HepG2 (cell line): ENCODE measurements around the gene C1QTNF6. TPM values are rescaled to one million over a fixed set of nuclear protein-coding genes. Genes with fewer than 3 reads are reported as not detected.
A peak's percentile ranks its signal among the peaks of the same experiment; 100 is the strongest.

Experiments
- ATF1 ChIP-seq: IDR thresholded peaks from 2 replicates; pipeline ENCODE4 v1.6.1; 2016; ENCODE audit warnings: mild to moderate bottlenecking, control low read depth
- CCDC6 ChIP-seq: sonication (generic); formaldehyde crosslinking; IDR thresholded peaks from 2 replicates; pipeline ENCODE4 v1.8.1; 2022; ENCODE audit warnings: mild to moderate bottlenecking, missing genetic modification reagents, moderate library complexity
- CEBPG ChIP-seq: IDR thresholded peaks from 2 replicates; pipeline ENCODE4 v1.6.1; 2016
- CHD4 ChIP-seq: fragments of 200-600 bp; sonication (generic); IDR thresholded peaks from 2 replicates; pipeline ENCODE4 v1.7.0; 2017; ENCODE audit warnings: mild to moderate bottlenecking, low read length, borderline replicate concordance
- FOXC1 ChIP-seq: sonication (generic); formaldehyde crosslinking; IDR thresholded peaks from 2 replicates; pipeline ENCODE4 v1.8.0; 2022; ENCODE audit warnings: mild to moderate bottlenecking, missing genetic modification reagents, borderline replicate concordance
- GZF1 ChIP-seq: sonication (generic); formaldehyde crosslinking; IDR thresholded peaks from 2 replicates; pipeline ENCODE4 v1.5.1; 2020; ENCODE audit warnings: mild to moderate bottlenecking, missing genetic modification reagents
- HOXA3 ChIP-seq: sonication (generic); formaldehyde crosslinking; IDR thresholded peaks from 2 replicates; pipeline ENCODE4 v1.5.0; 2020; ENCODE audit warnings: missing genetic modification reagents
- MATR3 ChIP-seq: sonication (generic); formaldehyde crosslinking; IDR thresholded peaks from 2 replicates; pipeline ENCODE4 v1.4.0; 2020; ENCODE audit warnings: missing genetic modification reagents
- MED1 ChIP-seq: sonication (generic); formaldehyde crosslinking; IDR thresholded peaks from 2 replicates; pipeline ENCODE4 v1.4.0; 2020; ENCODE audit warnings: missing genetic modification reagents
- NCOA1 ChIP-seq: sonication (generic); formaldehyde crosslinking; IDR thresholded peaks from 2 replicates; pipeline ENCODE4 v1.9.0; 2021; ENCODE audit warnings: missing genetic modification reagents
- NFIC ChIP-seq: IDR thresholded peaks from 2 replicates; pipeline ENCODE4 v1.6.1; 2012; ENCODE audit warnings: mild to moderate bottlenecking, low read length, inconsistent platforms
- SAP130 ChIP-seq: IDR thresholded peaks from 2 replicates; pipeline ENCODE4 v1.6.1; 2016; ENCODE audit warnings: low read depth
- STAG1 ChIP-seq: sonication (generic); formaldehyde crosslinking; IDR thresholded peaks from 2 replicates; pipeline ENCODE4 v1.4.0; 2020; ENCODE audit warnings: missing genetic modification reagents
- TGIF2 ChIP-seq: IDR thresholded peaks from 2 replicates; pipeline ENCODE4 v1.6.1; 2016; ENCODE audit warnings: control low read depth, missing compliant biosample characterization
- ZFY ChIP-seq: sonication (generic); formaldehyde crosslinking; IDR thresholded peaks from 2 replicates; pipeline ENCODE4 v1.4.0; 2020; ENCODE audit warnings: missing genetic modification reagents
- ZNF317 ChIP-seq: sonication (generic); formaldehyde crosslinking; IDR thresholded peaks from 2 replicates; pipeline ENCODE4 v1.5.0; 2020; ENCODE audit warnings: mild to moderate bottlenecking, missing genetic modification reagents
- ZNF326 ChIP-seq: sonication (generic); formaldehyde crosslinking; IDR thresholded peaks from 2 replicates; pipeline ENCODE4 v1.4.0; 2020; ENCODE audit warnings: missing genetic modification reagents, borderline replicate concordance
- ZNF564 ChIP-seq: sonication (generic); formaldehyde crosslinking; IDR thresholded peaks from 2 replicates; pipeline ENCODE4 v1.8.1; 2023; ENCODE audit warnings: mild to moderate bottlenecking, missing genetic modification reagents
- ZNF761 ChIP-seq: sonication (generic); formaldehyde crosslinking; conservative IDR thresholded peaks from 2 replicates; pipeline ENCODE4 v1.4.0; 2020; ENCODE audit warnings: mild to moderate bottlenecking, missing genetic modification reagents
- ZNF772 ChIP-seq: sonication (generic); formaldehyde crosslinking; IDR thresholded peaks from 2 replicates; pipeline ENCODE4 v1.5.0; 2020; ENCODE audit warnings: mild to moderate bottlenecking, missing genetic modification reagents
- polyA plus RNA-seq, 8 experiments: library from polyadenylated mRNA; depleted of rRNA in 3 of 8; stranded (reverse) in 7 of 8; unstranded in 1 of 8; fragments of >200 nt; fragmentation: Illumina TruSeq in 4 of 8; extraction: Trizol in 4 of 8; gene quantifications; 2 replicates each; pipeline versions ENCODE4 v1.2.1 to v1.2.3, GENCODE V29; 2011 to 2016; ENCODE audit warnings: low read depth in 4 of 8, missing spikeins in 1 of 8, mixed read lengths in 1 of 8; ENCODE audit not compliant: insufficient read depth in 1 of 8
- total RNA-seq, 5 experiments: library from RNA; depleted of rRNA; stranded (reverse); fragments of >200 nt; fragmentation: Illumina TruSeq; extraction: Trizol; gene quantifications; 2 replicates each; pipeline ENCODE4 v1.2.3, GENCODE V29; 2016; ENCODE audit warnings: low read depth in 1 of 5
- TF ChIP-seq, protein P1 (sequence below): sonication (generic); formaldehyde crosslinking; conservative IDR thresholded peaks from 2 replicates; pipeline ENCODE4 v1.8.0; 2022; ENCODE audit warnings: low read depth, missing genetic modification reagents
- TF ChIP-seq, protein P2 (sequence below): IDR thresholded peaks from 2 replicates; pipeline ENCODE4 v1.6.1; 2012; ENCODE audit warnings: low read depth, low read length, improper control_type of control experiment
- TF ChIP-seq, protein P3 (sequence below): sonication (generic); formaldehyde crosslinking; IDR thresholded peaks from 2 replicates; pipeline ENCODE4 v1.8.0; 2022; ENCODE audit warnings: missing genetic modification reagents, mild to moderate bottlenecking, moderate library complexity, borderline replicate concordance

The C1QTNF6 gene
- total and polyA plus RNA-seq, 2 of the 13 experiments (the other 11 are each of a cell fraction or from before 2014, with no cell fraction given): 2.7 to 6.9 TPM

DNA sequence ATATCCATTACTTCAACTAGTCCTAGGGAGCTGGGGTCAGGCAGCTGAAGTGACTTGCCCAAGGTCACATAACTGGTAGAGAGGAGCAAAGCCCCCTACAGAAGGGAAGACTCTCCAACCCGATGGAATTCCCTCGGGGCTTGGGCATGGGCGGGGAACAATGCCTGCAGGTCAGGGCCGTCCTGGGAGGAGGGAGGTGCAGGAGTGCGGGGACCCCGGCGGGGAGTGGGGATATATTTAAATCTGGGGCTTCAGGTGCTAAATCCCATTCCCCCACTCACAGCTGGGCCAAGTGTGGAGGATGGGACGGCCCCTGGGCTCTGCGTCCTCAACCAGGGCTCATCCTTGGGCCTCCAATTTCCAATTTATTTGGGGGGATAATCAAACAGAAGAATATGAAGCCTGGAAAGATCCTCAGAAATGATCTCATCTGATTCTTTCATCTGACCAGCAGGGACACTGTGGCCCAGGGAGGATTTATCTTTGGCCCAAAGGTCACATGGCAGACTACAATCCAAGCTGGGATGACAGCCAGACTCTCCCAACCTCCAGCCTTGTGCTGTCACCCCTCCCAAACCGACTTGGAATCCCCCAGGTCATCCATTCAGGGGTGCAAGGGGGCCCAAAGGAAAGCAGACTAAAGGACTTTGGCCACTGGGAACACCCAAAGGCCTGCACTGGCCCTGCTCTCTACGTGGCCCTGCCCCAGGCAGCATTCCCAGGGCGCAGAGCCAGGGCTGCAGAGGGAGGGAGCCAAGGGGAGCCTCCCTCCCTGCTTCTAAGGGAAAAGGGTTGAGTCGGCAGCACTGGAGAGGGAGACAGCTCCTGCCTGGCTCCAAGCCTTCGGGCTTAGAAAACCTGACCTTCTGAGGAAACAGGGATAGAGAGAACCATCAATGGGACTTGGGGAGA lies 8.7 kb upstream of the C1QTNF6 start (continued):
- no peak for TF ChIP-seq NFIC
- TF ChIP-seq, protein P1, sequence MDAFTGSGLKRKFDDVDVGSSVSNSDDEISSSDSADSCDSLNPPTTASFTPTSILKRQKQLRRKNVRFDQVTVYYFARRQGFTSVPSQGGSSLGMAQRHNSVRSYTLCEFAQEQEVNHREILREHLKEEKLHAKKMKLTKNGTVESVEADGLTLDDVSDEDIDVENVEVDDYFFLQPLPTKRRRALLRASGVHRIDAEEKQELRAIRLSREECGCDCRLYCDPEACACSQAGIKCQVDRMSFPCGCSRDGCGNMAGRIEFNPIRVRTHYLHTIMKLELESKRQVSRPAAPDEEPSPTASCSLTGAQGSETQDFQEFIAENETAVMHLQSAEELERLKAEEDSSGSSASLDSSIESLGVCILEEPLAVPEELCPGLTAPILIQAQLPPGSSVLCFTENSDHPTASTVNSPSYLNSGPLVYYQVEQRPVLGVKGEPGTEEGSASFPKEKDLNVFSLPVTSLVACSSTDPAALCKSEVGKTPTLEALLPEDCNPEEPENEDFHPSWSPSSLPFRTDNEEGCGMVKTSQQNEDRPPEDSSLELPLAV (CRISPR knock-in tag): no peak
- TF ChIP-seq CCDC6 (CRISPR knock-in tag): peak; percentile 54; the same call in 1 of the 2 replicates
- TF ChIP-seq ATF1 (CRISPR knock-in tag): 0 out of 2 replicates have a peak, but pooled peaks have one; percentile 24
- TF ChIP-seq ZNF326 (CRISPR knock-in tag): no peak
- no peak for TF ChIP-seq ZNF564 (CRISPR knock-in tag)
- TF ChIP-seq GZF1 (CRISPR knock-in tag): no peak
- TF ChIP-seq SAP130 (CRISPR knock-in tag): peak; percentile 65
- no peak for TF ChIP-seq MATR3 (CRISPR knock-in tag)
- TF ChIP-seq, protein P2, sequence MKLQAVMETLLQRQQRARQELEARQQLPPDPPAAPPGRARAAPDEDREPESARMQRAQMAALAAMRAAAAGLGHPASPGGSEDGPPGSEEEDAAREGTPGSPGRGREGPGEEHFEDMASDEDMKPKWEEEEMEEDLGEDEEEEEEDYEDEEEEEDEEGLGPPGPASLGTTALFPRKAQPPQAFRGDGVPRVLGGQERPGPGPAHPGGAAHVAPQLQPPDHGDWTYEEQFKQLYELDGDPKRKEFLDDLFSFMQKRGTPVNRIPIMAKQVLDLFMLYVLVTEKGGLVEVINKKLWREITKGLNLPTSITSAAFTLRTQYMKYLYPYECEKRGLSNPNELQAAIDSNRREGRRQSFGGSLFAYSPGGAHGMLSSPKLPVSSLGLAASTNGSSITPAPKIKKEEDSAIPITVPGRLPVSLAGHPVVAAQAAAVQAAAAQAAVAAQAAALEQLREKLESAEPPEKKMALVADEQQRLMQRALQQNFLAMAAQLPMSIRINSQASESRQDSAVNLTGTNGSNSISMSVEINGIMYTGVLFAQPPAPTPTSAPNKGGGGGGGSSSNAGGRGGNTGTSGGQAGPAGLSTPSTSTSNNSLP: peak; percentile 90
- peak; percentile 72 for TF ChIP-seq MED1 (CRISPR knock-in tag)
- 0 out of 2 replicates have a peak, but pooled peaks have one; percentile 59 for TF ChIP-seq NCOA1 (CRISPR knock-in tag)
- peak; percentile 33; the same call in 1 of the 2 replicates for TF ChIP-seq CHD4
- peak; percentile 45 for TF ChIP-seq CEBPG (CRISPR knock-in tag)
- TF ChIP-seq FOXC1 (CRISPR knock-in tag): 0 out of 2 replicates have a peak, but pooled peaks have one; percentile 42
- TF ChIP-seq HOXA3 (CRISPR knock-in tag): peak; percentile 71
- TF ChIP-seq, protein P3, sequence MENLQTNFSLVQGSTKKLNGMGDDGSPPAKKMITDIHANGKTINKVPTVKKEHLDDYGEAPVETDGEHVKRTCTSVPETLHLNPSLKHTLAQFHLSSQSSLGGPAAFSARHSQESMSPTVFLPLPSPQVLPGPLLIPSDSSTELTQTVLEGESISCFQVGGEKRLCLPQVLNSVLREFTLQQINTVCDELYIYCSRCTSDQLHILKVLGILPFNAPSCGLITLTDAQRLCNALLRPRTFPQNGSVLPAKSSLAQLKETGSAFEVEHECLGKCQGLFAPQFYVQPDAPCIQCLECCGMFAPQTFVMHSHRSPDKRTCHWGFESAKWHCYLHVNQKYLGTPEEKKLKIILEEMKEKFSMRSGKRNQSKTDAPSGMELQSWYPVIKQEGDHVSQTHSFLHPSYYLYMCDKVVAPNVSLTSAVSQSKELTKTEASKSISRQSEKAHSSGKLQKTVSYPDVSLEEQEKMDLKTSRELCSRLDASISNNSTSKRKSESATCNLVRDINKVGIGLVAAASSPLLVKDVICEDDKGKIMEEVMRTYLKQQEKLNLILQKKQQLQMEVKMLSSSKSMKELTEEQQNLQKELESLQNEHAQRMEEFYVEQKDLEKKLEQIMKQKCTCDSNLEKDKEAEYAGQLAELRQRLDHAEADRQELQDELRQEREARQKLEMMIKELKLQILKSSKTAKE (CRISPR knock-in tag): 0 out of 2 replicates have a peak, but pooled peaks have one; percentile 39
- 0 out of 2 replicates have a peak, but pooled peaks have one; percentile 28 for TF ChIP-seq ZNF772 (CRISPR knock-in tag)
- TF ChIP-seq TGIF2: 0 out of 2 replicates have a peak, but pooled peaks have one; percentile 30
- TF ChIP-seq ZNF317 (CRISPR knock-in tag): peak; percentile 63; the same call in 1 of the 2 replicates
- TF ChIP-seq STAG1 (CRISPR knock-in tag): no peak; the same call in 1 of the 2 replicates
- peak; percentile 50; the same call in 1 of the 2 replicates for TF ChIP-seq ZNF761 (CRISPR knock-in tag)
- TF ChIP-seq ZFY: peak; percentile 64
